Measurements from ENCODE around the gene ZBTB21. TPM values are rescaled to one million over a fixed set of nuclear protein-coding genes. Genes with fewer than 3 reads are reported as not detected.

The ZBTB21 gene
- total and polyA plus RNA-seq, 9 of the 15 experiments (the other 6 are each of a cell fraction or from before 2014, with no cell fraction given): 2.2 to 15.2 (median 8.7) TPM

DNA sequence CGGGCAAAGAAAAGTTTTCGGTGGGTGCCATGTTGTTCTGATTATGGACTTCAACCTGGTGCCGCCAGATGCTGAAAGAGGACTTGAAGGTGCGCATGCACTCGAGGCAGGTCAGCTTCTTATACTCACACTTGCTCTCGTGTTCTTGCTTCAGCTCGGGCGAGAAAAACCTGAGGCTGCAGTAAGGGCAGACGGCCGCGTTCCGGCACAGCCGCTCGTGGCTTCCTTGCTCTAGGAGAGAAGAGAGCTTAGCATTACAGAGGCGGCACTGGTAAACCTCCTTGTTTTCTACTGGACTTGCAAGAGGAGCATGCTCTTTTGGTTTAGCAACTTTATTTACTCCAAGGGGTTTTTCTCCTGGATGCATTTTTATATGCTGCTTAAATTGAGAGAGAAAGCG, 18.5 kb downstream of the ZBTB21 start:
- in situ Hi-C loops (cut with MboI) (no loop called here), intact Hi-C loops (cut with micrococcal nuclease) (no loop called here)
- no peak for ATAC-seq
- Histone ChIP-seq H3K27me3 (ENCODE audit: control insufficient read depth in 2 of 2, insufficient read depth in 2 of 2, low read length in 2 of 2) (no peaks in the 10 kb centered on the region), H3K36me3 (ENCODE audit: control insufficient read depth, insufficient read depth, low read length) (peaks cover 43% of the 10 kb centered on the region), H3K79me2 (ENCODE audit: control insufficient read depth, insufficient read depth, low read length) (no peaks in the 10 kb centered on the region), H3K9me3 (replicated peaks; ENCODE audit: control insufficient read depth, insufficient read depth, low read depth, low read length) (no peaks in the 10 kb centered on the region), H3K4me3 (no peak overlapping the region), H2AFZ (ENCODE audit: low read depth, low read length) (no peak overlapping the region), H3K9me1 (ENCODE audit: control insufficient read depth, insufficient read depth, low read length) (no peaks in the 10 kb centered on the region), H3K4me1 (replicated peaks in 1 of 2; ENCODE audit: control insufficient read depth in 2 of 2, insufficient read depth in 2 of 2, low read length in 2 of 2) (no peaks in the 10 kb centered on the region), H3K9ac (ENCODE audit: insufficient read depth in 1 of 2, low read depth in 2 of 2, low read length in 2 of 2) (no peak overlapping the region), H3K27ac (ENCODE audit: extremely low read depth, low read depth, low read length) (no peak overlapping the region), H4K20me1 (replicated peaks; ENCODE audit: control insufficient read depth, insufficient read depth, low read length) (no peaks in the 10 kb centered on the region), H3K4me2 (ENCODE audit: insufficient read depth, low read length) (no peak overlapping the region)
- 93% methylated on average over 16 of the region's 16 CpGs for WGBS (ENCODE audit: insufficient coverage, low coverage, missing lambda C conversion rate)
- CTCF ChIA-PET (ENCODE audit: low intra/inter-chr PET ratio): no interaction called here
- no peak for DNase-seq (ENCODE audit: extremely low read depth in 1 of 4, low spot score in 3 of 4)
- TF ChIP-seq HNRNPK (IDR thresholded peaks at IDR 0.05; ENCODE audit: low read depth, low read length, poor library complexity, severe bottlenecking): no peak
- no peak for TF ChIP-seq RBM14 (IDR thresholded peaks at IDR 0.05; ENCODE audit: borderline replicate concordance, insufficient read depth, low read depth, low read length)
- FAIRE-seq: no peak
- POLR2A ChIA-PET: no interaction called here
- no TSS peak for BruUV-seq (replicated peaks)

- in situ Hi-C loops (cut with MboI): no loop called here
- BruUV-seq (replicated peaks): no TSS peak
- Histone ChIP-seq H3K4me2 (ENCODE audit: insufficient read depth, low read length) (no peak overlapping the region), H3K79me2 (ENCODE audit: control insufficient read depth, insufficient read depth, low read length) (no peaks in the 10 kb centered on the region), H3K9ac (ENCODE audit: insufficient read depth in 1 of 2, low read depth in 2 of 2, low read length in 2 of 2) (no peak overlapping the region), H4K20me1 (replicated peaks; ENCODE audit: control insufficient read depth, insufficient read depth, low read length) (no peaks in the 10 kb centered on the region), H3K36me3 (ENCODE audit: control insufficient read depth, insufficient read depth, low read length) (peaks cover 42% of the 10 kb centered on the region), H3K9me3 (replicated peaks; ENCODE audit: control insufficient read depth, insufficient read depth, low read depth, low read length) (no peaks in the 10 kb centered on the region), H3K27ac (ENCODE audit: extremely low read depth, low read depth, low read length) (no peak overlapping the region), H2AFZ (ENCODE audit: low read depth, low read length) (no peak overlapping the region), H3K9me1 (ENCODE audit: control insufficient read depth, insufficient read depth, low read length) (no peaks in the 10 kb centered on the region), H3K27me3 (ENCODE audit: control insufficient read depth in 2 of 2, insufficient read depth in 2 of 2, low read length in 2 of 2) (no peaks in the 10 kb centered on the region), H3K4me3 (no peak overlapping the region), H3K4me1 (replicated peaks in 1 of 2; ENCODE audit: control insufficient read depth in 2 of 2, insufficient read depth in 2 of 2, low read length in 2 of 2) (no peaks in the 10 kb centered on the region)
- intact Hi-C loops (cut with micrococcal nuclease): no loop called here
- ATAC-seq (no peak), DNase-seq (ENCODE audit: extremely low read depth in 1 of 4, low spot score in 3 of 4) (no peak), FAIRE-seq (no peak)
- 50% methylated on average over 2 of the region's 2 CpGs for WGBS (ENCODE audit: insufficient coverage, low coverage, missing lambda C conversion rate)
- POLR2A ChIA-PET: interaction anchor here (0.9 kb wide), 1 partner anchor 170 kb away, joined by 4 read pairs; no protein-coding TSS in a partner anchor
- CTCF ChIA-PET (ENCODE audit: low intra/inter-chr PET ratio): no interaction called here
- TF ChIP-seq YY1 (IDR thresholded peaks at IDR 0.05; ENCODE audit: borderline replicate concordance in 1 of 3, control insufficient read depth in 1 of 3, extremely low read depth in 1 of 3, insufficient read depth in 3 of 3, insufficient read length in 1 of 3, insufficient replicate concordance in 2 of 3, low read depth in 1 of 3, low read length in 2 of 3) (no peak), GABPA (tag; conservative IDR thresholded peaks at IDR 0.05; ENCODE audit: low read depth) (no peak), ZNF134 (CRISPR knock-in tag; conservative IDR thresholded peaks at IDR 0.05) (no peak), ZNF384 (IDR thresholded peaks at IDR 0.05; ENCODE audit: low read depth, low read length) (no peak), HIVEP1 (CRISPR knock-in tag; IDR thresholded peaks at IDR 0.05) (no peak), NUFIP1 (IDR thresholded peaks at IDR 0.05; ENCODE audit: partially characterized antibody) (no peak), TEAD1 (CRISPR knock-in tag; IDR thresholded peaks at IDR 0.05) (no peak), NR4A1 (CRISPR knock-in tag; IDR thresholded peaks at IDR 0.05) (no peak), NR4A1 (tag; IDR thresholded peaks at IDR 0.05) (no peak), MCM5 (IDR thresholded peaks at IDR 0.05; ENCODE audit: low read depth) (no peak), KDM4B (IDR thresholded peaks at IDR 0.05; ENCODE audit: borderline replicate concordance in 2 of 2, low read depth in 1 of 2) (no peak), BCL6 (CRISPR knock-in tag; IDR thresholded peaks at IDR 0.05) (no peak)
- TF ChIP-seq, protein P1, sequence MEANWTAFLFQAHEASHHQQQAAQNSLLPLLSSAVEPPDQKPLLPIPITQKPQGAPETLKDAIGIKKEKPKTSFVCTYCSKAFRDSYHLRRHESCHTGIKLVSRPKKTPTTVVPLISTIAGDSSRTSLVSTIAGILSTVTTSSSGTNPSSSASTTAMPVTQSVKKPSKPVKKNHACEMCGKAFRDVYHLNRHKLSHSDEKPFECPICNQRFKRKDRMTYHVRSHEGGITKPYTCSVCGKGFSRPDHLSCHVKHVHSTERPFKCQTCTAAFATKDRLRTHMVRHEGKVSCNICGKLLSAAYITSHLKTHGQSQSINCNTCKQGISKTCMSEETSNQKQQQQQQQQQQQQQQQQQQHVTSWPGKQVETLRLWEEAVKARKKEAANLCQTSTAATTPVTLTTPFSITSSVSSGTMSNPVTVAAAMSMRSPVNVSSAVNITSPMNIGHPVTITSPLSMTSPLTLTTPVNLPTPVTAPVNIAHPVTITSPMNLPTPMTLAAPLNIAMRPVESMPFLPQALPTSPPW (CRISPR knock-in tag; IDR thresholded peaks at IDR 0.05): no peak
These were observed 20.5 kb downstream of the ZBTB21 start for GRCh38 chr21:41989698-41990097.

All from K562 (cell line).